K562 (cell line): ENCODE results near the gene ABCC10. TPM values are rescaled to one million over a fixed set of nuclear protein-coding genes. Genes with fewer than 3 reads are reported as not detected.

Experiments
- ATAC-seq: fragments of 200-7000 bp; cut with Tn5 transposase; 3 replicates; pipeline ENCODE4 v1.9.1; 2020; ENCODE audit warnings: moderate library complexity
- BruUV-seq: library from RNA; stranded (reverse); fragments of 400-500 nt; replicated peaks from 2 replicates; lab custom pipeline; 2021; lab: Mats Ljungman, UMichigan
- CTCF ChIA-PET: fragments of 300-600 bp; formaldehyde crosslinking; extraction: SDS; loops from one replicate; lab custom pipeline; 2021; ENCODE audit warnings: low intra/inter-chr PET ratio; lab: Yijun Ruan, JAX
- POLR2A ChIA-PET: fragments of 300-600, 350-650 bp; sonication (Branson Sonifier 250); formaldehyde crosslinking; extraction: SDS; loops from one replicate; lab custom pipeline; 2021; ENCODE audit warnings: antibody characterized with exemption, inconsistent platforms; lab: Yijun Ruan, JAX
- DNase-seq, 4 experiments: peaks; one replicate each; pipeline versions ENCODE4 v3.0.0 to v3.0.0-alpha.2; 2011 to 2018; ENCODE audit warnings: low spot score in 3 of 4, mixed read lengths in 3 of 4; ENCODE audit errors: extremely low read depth in 1 of 4
- FAIRE-seq: peaks from 2 replicates; lab custom pipeline; 2011; peaks lifted over from hg19 to GRCh38; lab: Jason Lieb, UNC
- H2AFZ ChIP-seq: 2 replicates; pipeline ENCODE4 v1.6.0; 2011; ENCODE audit warnings: low read depth, low read length, control low read depth, inconsistent platforms
- H3K27ac ChIP-seq: fragments of 200-600 bp; 3 replicates; pipeline ENCODE4 v1.8.0; 2011; ENCODE audit warnings: low read depth, mild to moderate bottlenecking, control low read depth, inconsistent platforms, low read length, moderate library complexity, mixed read lengths; ENCODE audit errors: extremely low read depth
- H3K27me3 ChIP-seq, 2 experiments: fragments of 300-600 bp in 1 of 2; 2 replicates in 1 of 2; 3 replicates in 1 of 2; pipeline versions ENCODE4 v1.6.0 to v1.8.0; 2011; ENCODE audit warnings: inconsistent platforms in 2 of 2, low read length in 2 of 2, mild to moderate bottlenecking in 1 of 2, mixed read lengths in 1 of 2, moderate library complexity in 1 of 2; ENCODE audit not compliant: control insufficient read depth in 2 of 2, insufficient read depth in 2 of 2
- H3K36me3 ChIP-seq: fragments of 300-600 bp; 3 replicates; pipeline ENCODE4 v1.8.0; 2011; ENCODE audit warnings: mild to moderate bottlenecking, low read length, inconsistent platforms; ENCODE audit not compliant: control insufficient read depth, insufficient read depth
- H3K4me1 ChIP-seq, 2 experiments: fragments of 200-600 bp in 1 of 2; replicated peaks in 1 of 2; 2 replicates in 1 of 2; 3 replicates in 1 of 2; pipeline versions ENCODE4 v1.5.1 to v1.8.0; 2011; ENCODE audit warnings: inconsistent platforms in 2 of 2, low read length in 2 of 2, mild to moderate bottlenecking in 1 of 2, mixed read lengths in 1 of 2, moderate library complexity in 1 of 2; ENCODE audit not compliant: control insufficient read depth in 2 of 2, insufficient read depth in 2 of 2
- H3K4me2 ChIP-seq: 2 replicates; pipeline ENCODE4 v1.6.1; 2011; ENCODE audit warnings: low read length, control low read depth, inconsistent platforms, mixed read lengths; ENCODE audit not compliant: insufficient read depth
- H3K4me3 ChIP-seq: fragments of 200-600 bp; sonication (generic), shearing (Covaris generic); 2 replicates; pipeline ENCODE4 v1.5.1; 2016; ENCODE audit warnings: control low read depth, inconsistent platforms
- H3K79me2 ChIP-seq: fragments of 200-600 bp; 3 replicates; pipeline ENCODE4 v1.8.0; 2011; ENCODE audit warnings: low read length, inconsistent platforms; ENCODE audit not compliant: control insufficient read depth, insufficient read depth
- H3K9ac ChIP-seq, 2 experiments: 2 replicates each; pipeline versions ENCODE4 v1.6.0 to v1.6.1; 2011; ENCODE audit warnings: low read depth in 2 of 2, low read length in 2 of 2, control low read depth in 1 of 2, inconsistent platforms in 1 of 2, mild to moderate bottlenecking in 1 of 2, mixed read lengths in 1 of 2; ENCODE audit not compliant: insufficient read depth in 1 of 2
- H3K9me1 ChIP-seq: one replicate; pipeline ENCODE4 v1.6.0; 2011; ENCODE audit warnings: inconsistent platforms, mild to moderate bottlenecking, low read length, moderate library complexity; ENCODE audit not compliant: control insufficient read depth, insufficient read depth
- H3K9me3 ChIP-seq: replicated peaks from 2 replicates; pipeline ENCODE4 v1.5.1; 2011; ENCODE audit warnings: low read depth, low read length, inconsistent platforms; ENCODE audit not compliant: control insufficient read depth, insufficient read depth
- H4K20me1 ChIP-seq: replicated peaks from 2 replicates; pipeline ENCODE4 v1.6.1; 2011; ENCODE audit warnings: low read length, inconsistent platforms, mixed read lengths; ENCODE audit not compliant: control insufficient read depth, insufficient read depth
- MAX ChIP-seq: sonication (generic); formaldehyde crosslinking; IDR thresholded peaks from 2 replicates; pipeline ENCODE4 v1.9.0; 2022; ENCODE audit warnings: mild to moderate bottlenecking, missing genetic modification reagents
- MLLT1 ChIP-seq, 2 experiments: fragments of 450-650 bp; IDR thresholded peaks; 2 replicates each; pipeline ENCODE4 v1.6.1; 2016
- RBM17 ChIP-seq: fragments of 200-400 bp; formaldehyde crosslinking; IDR thresholded peaks from 2 replicates; pipeline ENCODE4 v1.6.1; 2017; ENCODE audit warnings: low read depth, mild to moderate bottlenecking, low read length, borderline replicate concordance
- RFX1 ChIP-seq: fragments of 450-650 bp; IDR thresholded peaks from 2 replicates; pipeline ENCODE4 v1.6.1; 2016; ENCODE audit warnings: mild to moderate bottlenecking, moderate library complexity
- ZBTB1 ChIP-seq: sonication (generic); formaldehyde crosslinking; IDR thresholded peaks from 2 replicates; pipeline ENCODE4 v1.8.1; 2023; ENCODE audit warnings: missing genetic modification reagents, low read depth, mild to moderate bottlenecking, borderline replicate concordance
- WGBS: fragments of 100-300 bp; shearing (Covaris generic); methylation state at CpG from one replicate; pipeline ENCODE4 v1.1.6; 2016; ENCODE audit warnings: low coverage, mixed read lengths; ENCODE audit not compliant: insufficient coverage; ENCODE audit errors: missing lambda C conversion rate; 5-methylcytosine and 5-hydroxymethylcytosine counted together
- in situ Hi-C: fragments of 300-500 bp; cut with MboI; formaldehyde crosslinking; loops from 4 replicates; pipeline ENCODE4 v1.15.0; 2018; ENCODE audit warnings: inconsistent platforms, mixed read lengths
- intact Hi-C: fragments of 100-400 bp; cut with micrococcal nuclease; formaldehyde crosslinking; loops from 2 replicates; pipeline ENCODE4 v1.14.2; 2022
- polyA plus RNA-seq, 8 experiments: library from polyadenylated mRNA; depleted of rRNA in 4 of 8; stranded (reverse) in 5 of 8; unstranded in 3 of 8; fragments of >200 nt; fragmentation: Nextera tagmentation in 2 of 8; fragmentation: Illumina TruSeq in 1 of 8; extraction: Ambion mirVana in 2 of 8; extraction: Trizol in 1 of 8; gene quantifications; 2 replicates each; pipeline versions ENCODE4 v1.2.1 to v1.2.3, GENCODE V29; 2011 to 2014; ENCODE audit warnings: inconsistent platforms in 1 of 8, missing spikeins in 1 of 8
- total RNA-seq, 7 experiments: library from RNA; depleted of rRNA in 6 of 7; stranded (reverse); fragments of >200 nt in 6 of 7; fragmentation: Illumina TruSeq in 2 of 7; extraction: Trizol in 2 of 7; gene quantifications; 2 replicates each; pipeline versions ENCODE4 v1.2.1 to v1.2.3, GENCODE V29; 2011 to 2021; ENCODE audit warnings: low replicate concordance in 1 of 7

Gene ABCC10
- total and polyA plus RNA-seq, 9 of the 15 experiments (the other 6 are each of a cell fraction or from before 2014, with no cell fraction given): 2.4 to 29.1 (median 13.7) TPM

GRCh38 chr6:43496370-43497128 is 69.2 kb downstream of the ABCC10 start (continued):
- TF ChIP-seq MAX (no peak), RBM17 (no peak)

GRCh38 chr6:43497129-43497396 is 69.7 kb downstream of the ABCC10 start:
- FAIRE-seq (no peak), DNase-seq (no peak), ATAC-seq (no peak)
- TF ChIP-seq ZBTB1 (no peak), RFX1 (no peak), MLLT1 (IDR thresholded peaks at IDR 0.05) (no peak)
- in situ Hi-C loops (no loop called here), intact Hi-C loops (no loop called here)
- ChIA-PET POLR2A (interaction anchor here (0.9 to 8.5 kb wide), 3 partner anchors 10 to 95 kb away, joined by 3 to 54 read pairs (median 4); partner anchors contain the start of gene LRRC73), CTCF (interaction anchor here (0.6 to 1.4 kb wide), 9 partner anchors 10 to 596 kb away, joined by 3 to 7 read pairs (median 4); partner anchors contain the start of gene DLK2)
- Histone ChIP-seq H3K27ac (no peak overlapping the region), H3K4me1 (peaks cover 16 to 28% of the 10 kb centered on the region in 2 experiments), H3K36me3 (peaks cover 42% of the 10 kb centered on the region; the same call in 2 of the 3 replicates), H4K20me1 (peaks cover 22% of the 10 kb centered on the region), H3K9ac (no peak overlapping the region), H2AFZ (no peak overlapping the region), H3K27me3 (no peaks in the 10 kb centered on the region), H3K9me3 (no peaks in the 10 kb centered on the region), H3K4me2 (no peak overlapping the region), H3K4me3 (no peak overlapping the region), H3K9me1 (peaks cover 3% of the 10 kb centered on the region), H3K79me2 (0 out of 3 replicates have a peak, but pooled peaks cover 3% of the 10 kb centered on the region)
- no TSS peak for BruUV-seq
- 89% methylated on average over 6 of the region's 6 CpGs for WGBS
